Measurements from ENCODE around the gene NALCN.
A peak's percentile ranks its signal among the peaks of the same experiment; 100 is the strongest.

NALCN gene

GRCh38 chr13:101447852-101448251 is 31.5 kb upstream of the NALCN start:
- no peak overlapping the region for H3K4me3 ChIP-seq (ENCODE audit: low read length)
- H3K36me3 ChIP-seq (ENCODE audit: control insufficient read depth, low read depth, low read length) = no peaks in the 10 kb centered on the region
- no peak overlapping the region for H3K27ac ChIP-seq (ENCODE audit: low read length)
- H3K9me3 ChIP-seq (ENCODE audit: control insufficient read depth, low read depth, low read length) = no peaks in the 10 kb centered on the region
- no peaks in the 10 kb centered on the region for H3K27me3 ChIP-seq (ENCODE audit: control insufficient read depth, insufficient read depth, low read length)
- peaks cover 12% of the 10 kb centered on the region for H3K4me1 ChIP-seq (ENCODE audit: control insufficient read depth, low read depth, low read length)
- no peak overlapping the region for H3K9ac ChIP-seq (ENCODE audit: low read length)

GRCh38 chr13:101434486-101434885 is 18.2 kb upstream of the NALCN start:
- H3K4me3 ChIP-seq (ENCODE audit: low read length) = no peak overlapping the region
- H3K9me3 ChIP-seq (ENCODE audit: control insufficient read depth, low read depth, low read length) = no peaks in the 10 kb centered on the region
- H3K27me3 ChIP-seq (ENCODE audit: control insufficient read depth, insufficient read depth, low read length) = no peaks in the 10 kb centered on the region
- no peaks in the 10 kb centered on the region for H3K4me1 ChIP-seq (ENCODE audit: control insufficient read depth, low read depth, low read length)
- H3K9ac ChIP-seq (ENCODE audit: low read length) = no peak overlapping the region
- no peak overlapping the region for H3K27ac ChIP-seq (ENCODE audit: low read length)
- no peaks in the 10 kb centered on the region for H3K36me3 ChIP-seq (ENCODE audit: control insufficient read depth, low read depth, low read length)

GRCh38 chr13:101433895-101434294 is 17.6 kb upstream of the NALCN start:
- Histone ChIP-seq H3K27me3 (ENCODE audit: control insufficient read depth, insufficient read depth, low read length) (no peaks in the 10 kb centered on the region), H3K36me3 (ENCODE audit: control insufficient read depth, low read depth, low read length) (no peaks in the 10 kb centered on the region), H3K9ac (ENCODE audit: low read length) (no peak overlapping the region), H3K4me3 (ENCODE audit: low read length) (no peak overlapping the region), H3K9me3 (ENCODE audit: control insufficient read depth, low read depth, low read length) (no peaks in the 10 kb centered on the region), H3K4me1 (ENCODE audit: control insufficient read depth, low read depth, low read length) (no peaks in the 10 kb centered on the region), H3K27ac (ENCODE audit: low read length) (no peak overlapping the region)

GRCh38 chr13:101429733-101430132 is 13.4 kb upstream of the NALCN start:
- no peak overlapping the region for H3K9ac ChIP-seq (ENCODE audit: low read length)
- no peaks in the 10 kb centered on the region for H3K27me3 ChIP-seq (ENCODE audit: control insufficient read depth, insufficient read depth, low read length)
- no peaks in the 10 kb centered on the region for H3K36me3 ChIP-seq (ENCODE audit: control insufficient read depth, low read depth, low read length)
- H3K4me1 ChIP-seq (ENCODE audit: control insufficient read depth, low read depth, low read length) = no peaks in the 10 kb centered on the region
- H3K4me3 ChIP-seq (ENCODE audit: low read length) = no peak overlapping the region
- H3K9me3 ChIP-seq (ENCODE audit: control insufficient read depth, low read depth, low read length) = no peaks in the 10 kb centered on the region
- no peak overlapping the region for H3K27ac ChIP-seq (ENCODE audit: low read length)

- Histone ChIP-seq H3K9ac (ENCODE audit: low read length) (no peak overlapping the region), H3K4me1 (ENCODE audit: control insufficient read depth, low read depth, low read length) (no peaks in the 10 kb centered on the region)
Measured at GRCh38 chr13:101425623-101426022, 9.3 kb upstream of the NALCN start.

GRCh38 chr13:101425156-101425471 is 8.8 kb upstream of the NALCN start:
- H3K4me3 ChIP-seq (ENCODE audit: low read length) = no peak overlapping the region
- no peak overlapping the region for H3K27ac ChIP-seq (ENCODE audit: low read length)
- H3K27me3 ChIP-seq (ENCODE audit: control insufficient read depth, insufficient read depth, low read length) = no peaks in the 10 kb centered on the region
- no peaks in the 10 kb centered on the region for H3K4me1 ChIP-seq (ENCODE audit: control insufficient read depth, low read depth, low read length)
- H3K36me3 ChIP-seq (ENCODE audit: control insufficient read depth, low read depth, low read length) = no peaks in the 10 kb centered on the region
- no peaks in the 10 kb centered on the region for H3K9me3 ChIP-seq (ENCODE audit: control insufficient read depth, low read depth, low read length)
- H3K9ac ChIP-seq (ENCODE audit: low read length) = no peak overlapping the region

More at GRCh38 chr13:101425623-101426022, 9.3 kb upstream of the NALCN start:
- Histone ChIP-seq H3K4me3 (ENCODE audit: low read length) (no peak overlapping the region), H3K27me3 (ENCODE audit: control insufficient read depth, insufficient read depth, low read length) (no peaks in the 10 kb centered on the region), H3K36me3 (ENCODE audit: control insufficient read depth, low read depth, low read length) (no peaks in the 10 kb centered on the region), H3K27ac (ENCODE audit: low read length) (no peak overlapping the region), H3K9me3 (ENCODE audit: control insufficient read depth, low read depth, low read length) (no peaks in the 10 kb centered on the region)

GRCh38 chr13:101424381-101425155 is 8.3 kb upstream of the NALCN start:
- no peaks in the 10 kb centered on the region for H3K27me3 ChIP-seq (ENCODE audit: control insufficient read depth, insufficient read depth, low read length)
- no peaks in the 10 kb centered on the region for H3K9me3 ChIP-seq (ENCODE audit: control insufficient read depth, low read depth, low read length)
- H3K4me1 ChIP-seq (ENCODE audit: control insufficient read depth, low read depth, low read length) = no peaks in the 10 kb centered on the region
- no peak overlapping the region for H3K27ac ChIP-seq (ENCODE audit: low read length)
- H3K36me3 ChIP-seq (ENCODE audit: control insufficient read depth, low read depth, low read length) = no peaks in the 10 kb centered on the region
- H3K9ac ChIP-seq (ENCODE audit: low read length) = no peak overlapping the region
- H3K4me3 ChIP-seq (ENCODE audit: low read length) = no peak overlapping the region

GRCh38 chr13:101423872-101424271 is 7.6 kb upstream of the NALCN start:
- Histone ChIP-seq H3K9ac (ENCODE audit: low read length) (no peak overlapping the region), H3K27me3 (ENCODE audit: control insufficient read depth, insufficient read depth, low read length) (no peaks in the 10 kb centered on the region)

GRCh38 chr13:101417501-101417900 is 1.2 kb upstream of the NALCN start:
- Histone ChIP-seq H3K27me3 (ENCODE audit: control insufficient read depth, insufficient read depth, low read length) (peaks cover 37% of the 10 kb centered on the region), H3K9ac (ENCODE audit: low read length) (no peak overlapping the region), H3K27ac (ENCODE audit: low read length) (no peak overlapping the region), H3K9me3 (ENCODE audit: control insufficient read depth, low read depth, low read length) (no peaks in the 10 kb centered on the region), H3K36me3 (ENCODE audit: control insufficient read depth, low read depth, low read length) (no peaks in the 10 kb centered on the region), H3K4me1 (ENCODE audit: control insufficient read depth, low read depth, low read length) (no peaks in the 10 kb centered on the region), H3K4me3 (ENCODE audit: low read length) (no peak overlapping the region)

More at GRCh38 chr13:101423872-101424271, 7.6 kb upstream of the NALCN start:
- no peaks in the 10 kb centered on the region for H3K36me3 ChIP-seq (ENCODE audit: control insufficient read depth, low read depth, low read length)
- H3K9me3 ChIP-seq (ENCODE audit: control insufficient read depth, low read depth, low read length) = no peaks in the 10 kb centered on the region
- H3K4me3 ChIP-seq (ENCODE audit: low read length) = no peak overlapping the region
- H3K4me1 ChIP-seq (ENCODE audit: control insufficient read depth, low read depth, low read length) = no peaks in the 10 kb centered on the region
- H3K27ac ChIP-seq (ENCODE audit: low read length) = no peak overlapping the region

- peaks cover 37% of the 10 kb centered on the region for H3K27me3 ChIP-seq (ENCODE audit: control insufficient read depth, insufficient read depth, low read length)
- no peaks in the 10 kb centered on the region for H3K4me1 ChIP-seq (ENCODE audit: control insufficient read depth, low read depth, low read length)
- H3K36me3 ChIP-seq (ENCODE audit: control insufficient read depth, low read depth, low read length) = no peaks in the 10 kb centered on the region
- H3K27ac ChIP-seq (ENCODE audit: low read length) = no peak overlapping the region
- peak overlapping the region; percentile 67 for H3K4me3 ChIP-seq (ENCODE audit: low read length)
- H3K9ac ChIP-seq (ENCODE audit: low read length) = no peak overlapping the region
- no peaks in the 10 kb centered on the region for H3K9me3 ChIP-seq (ENCODE audit: control insufficient read depth, low read depth, low read length)
Measured at GRCh38 chr13:101417043-101417406, 717 bp upstream of the NALCN start.

GRCh38 chr13:101415358-101416174 is 742 bp downstream of the NALCN start:
- Histone ChIP-seq H3K27me3 (ENCODE audit: control insufficient read depth, insufficient read depth, low read length) (peaks cover 37% of the 10 kb centered on the region), H3K36me3 (ENCODE audit: control insufficient read depth, low read depth, low read length) (no peaks in the 10 kb centered on the region), H3K4me3 (ENCODE audit: low read length) (peak overlapping the region; percentile 67), H3K27ac (ENCODE audit: low read length) (no peak overlapping the region), H3K9ac (ENCODE audit: low read length) (no peak overlapping the region), H3K9me3 (ENCODE audit: control insufficient read depth, low read depth, low read length) (no peaks in the 10 kb centered on the region), H3K4me1 (ENCODE audit: control insufficient read depth, low read depth, low read length) (no peaks in the 10 kb centered on the region)

- H3K27me3 ChIP-seq (ENCODE audit: control insufficient read depth, insufficient read depth, low read length) = peaks cover 31% of the 10 kb centered on the region
- H3K4me3 ChIP-seq (ENCODE audit: low read length) = no peak overlapping the region
- H3K36me3 ChIP-seq (ENCODE audit: control insufficient read depth, low read depth, low read length) = no peaks in the 10 kb centered on the region
- H3K27ac ChIP-seq (ENCODE audit: low read length) = no peak overlapping the region
- no peaks in the 10 kb centered on the region for H3K4me1 ChIP-seq (ENCODE audit: control insufficient read depth, low read depth, low read length)
- no peaks in the 10 kb centered on the region for H3K9me3 ChIP-seq (ENCODE audit: control insufficient read depth, low read depth, low read length)
- H3K9ac ChIP-seq (ENCODE audit: low read length) = no peak overlapping the region
Measured at GRCh38 chr13:101412076-101412475, 4.2 kb downstream of the NALCN start.

Measured in iPS-18a (cell line).